Stomach (tissue), 4 donors: Measurements from ENCODE around the gene SMIM44.
"Not testable (repeated sequence)": the region's sequence is repeated elsewhere in the genome, so short reads cannot be mapped to it uniquely, and the experiment has no call there.

ENCODE experiments used
- EP300 ChIP-seq: sonication (generic); formaldehyde crosslinking; IDR thresholded peaks from one replicate; pipeline ENCODE4 v1.6.1; 2017; ENCODE audit warnings: antibody characterized with exemption
- POLR2A ChIP-seq, 4 donors: fragments of 450-650 bp; IDR thresholded peaks; one replicate each; pipeline ENCODE4 v1.6.1; 2016; ENCODE audit warnings: antibody characterized with exemption in 4 of 4, control low read depth in 2 of 4, mild to moderate bottlenecking in 1 of 4, moderate library complexity in 1 of 4
- POLR2AphosphoS5 ChIP-seq, 3 donors: sonication (generic); formaldehyde crosslinking; IDR thresholded peaks; one replicate each; pipeline ENCODE4 v1.6.1; 2016; ENCODE audit warnings: antibody characterized with exemption in 3 of 3
- TF ChIP-seq, protein P1 (sequence below), 7 experiments: fragments of 450-650 bp in 4 of 7; fragments of 200-600 bp in 3 of 7; sonication (generic) in 3 of 7; IDR thresholded peaks; one replicate each; pipeline ENCODE4 v1.5.1; 2016 to 2019; ENCODE audit warnings: antibody characterized with exemption in 7 of 7, control low read depth in 2 of 7, mild to moderate bottlenecking in 1 of 7

DNA sequence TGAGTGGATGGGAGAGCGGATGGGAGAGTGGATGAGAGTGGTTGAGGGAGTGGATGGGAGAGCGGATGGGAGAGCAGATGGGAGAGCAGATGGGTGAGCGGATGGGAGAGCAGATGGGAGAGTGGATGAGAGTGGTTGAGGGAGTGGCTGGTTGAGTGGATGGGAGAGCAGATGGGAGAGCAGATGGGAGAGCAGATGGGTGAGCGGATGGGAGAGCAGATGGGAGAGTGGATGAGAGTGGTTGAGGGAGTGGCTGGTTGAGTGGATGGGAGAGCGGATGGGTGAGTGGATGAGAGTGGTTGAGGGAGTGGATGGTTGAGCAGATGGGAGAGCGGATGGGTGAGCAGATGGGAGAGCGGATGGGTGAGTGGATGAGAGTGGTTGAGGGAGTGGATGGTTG, 46.1 kb upstream of the SMIM44 start:
- TF ChIP-seq, protein P1, sequence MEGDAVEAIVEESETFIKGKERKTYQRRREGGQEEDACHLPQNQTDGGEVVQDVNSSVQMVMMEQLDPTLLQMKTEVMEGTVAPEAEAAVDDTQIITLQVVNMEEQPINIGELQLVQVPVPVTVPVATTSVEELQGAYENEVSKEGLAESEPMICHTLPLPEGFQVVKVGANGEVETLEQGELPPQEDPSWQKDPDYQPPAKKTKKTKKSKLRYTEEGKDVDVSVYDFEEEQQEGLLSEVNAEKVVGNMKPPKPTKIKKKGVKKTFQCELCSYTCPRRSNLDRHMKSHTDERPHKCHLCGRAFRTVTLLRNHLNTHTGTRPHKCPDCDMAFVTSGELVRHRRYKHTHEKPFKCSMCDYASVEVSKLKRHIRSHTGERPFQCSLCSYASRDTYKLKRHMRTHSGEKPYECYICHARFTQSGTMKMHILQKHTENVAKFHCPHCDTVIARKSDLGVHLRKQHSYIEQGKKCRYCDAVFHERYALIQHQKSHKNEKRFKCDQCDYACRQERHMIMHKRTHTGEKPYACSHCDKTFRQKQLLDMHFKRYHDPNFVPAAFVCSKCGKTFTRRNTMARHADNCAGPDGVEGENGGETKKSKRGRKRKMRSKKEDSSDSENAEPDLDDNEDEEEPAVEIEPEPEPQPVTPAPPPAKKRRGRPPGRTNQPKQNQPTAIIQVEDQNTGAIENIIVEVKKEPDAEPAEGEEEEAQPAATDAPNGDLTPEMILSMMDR (IDR thresholded peaks at IDR 0.05), result not testable (repeated sequence)
- TF ChIP-seq EP300; POLR2AphosphoS5 (IDR thresholded peaks at IDR 0.05); POLR2A (IDR thresholded peaks at IDR 0.05): not testable (repeated sequence)
